ENCODE measurements around the gene IDH3G. TPM values are rescaled to one million over a fixed set of nuclear protein-coding genes. Genes with fewer than 3 reads are reported as not detected.

IDH3G gene
- total and polyA plus RNA-seq, 2 of the 8 experiments (the other 6 are each of a cell fraction or from before 2014, with no cell fraction given) = 39.4 to 66.7 TPM

DNA sequence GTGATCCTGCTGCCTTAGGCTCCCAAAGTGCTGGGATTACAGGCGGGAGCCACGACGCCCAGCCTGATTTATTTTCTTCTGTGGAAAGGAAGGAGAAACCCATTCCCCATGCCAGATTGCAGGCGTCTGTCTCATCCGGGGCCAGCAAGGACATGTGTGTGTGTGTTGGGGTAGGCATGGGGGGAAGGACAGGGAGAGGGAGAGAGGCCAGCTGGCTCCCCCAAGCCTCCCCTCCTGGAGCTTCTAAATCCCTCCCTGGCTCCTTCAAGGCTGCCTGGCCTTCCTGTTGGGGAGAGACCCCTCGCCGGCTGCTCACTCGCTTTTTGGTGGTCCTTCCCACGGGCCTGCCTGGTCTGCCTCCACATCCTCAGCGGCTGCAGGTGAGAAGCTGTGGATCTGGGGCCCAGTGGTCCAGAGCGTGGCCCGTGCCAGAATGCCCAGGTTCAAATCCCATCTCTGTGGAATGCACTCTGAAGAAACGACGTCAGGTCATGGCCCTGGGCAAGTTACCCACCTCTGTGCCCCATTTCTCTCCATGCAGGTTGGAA is 31.5 kb downstream of the IDH3G start:
- no peak overlapping the region for H3K27ac ChIP-seq (ENCODE audit: low read depth, low read length)
- no peaks in the 10 kb centered on the region for H3K9me3 ChIP-seq (ENCODE audit: insufficient read depth in 2 of 2, low read depth in 1 of 2, low read length in 1 of 2)
- POLR2A ChIA-PET (ENCODE audit: partially characterized antibody) = no interaction called here
- H4K91ac ChIP-seq (replicated peaks; ENCODE audit: insufficient read length, low read length) = no peak overlapping the region
- no peak overlapping the region for H4K5ac ChIP-seq (ENCODE audit: insufficient read length, low read depth, low read length)
- H2AFZ ChIP-seq (ENCODE audit: low read length) = no peak overlapping the region
- H2BK15ac ChIP-seq (ENCODE audit: low read length) = no peak overlapping the region
- 87% methylated on average over 9 of the region's 14 CpGs; no CpG with 5 or more reads in 1 of the 2 experiments for WGBS, 2 experiments (ENCODE audit: extremely low coverage in 1 of 2, insufficient coverage in 1 of 2, insufficient read length in 1 of 2, insufficient replicate concordance in 2 of 2, low coverage in 1 of 2, low lambda C conversion rate in 2 of 2, missing lambda C conversion rate in 1 of 2)
- H3K36me3 ChIP-seq (ENCODE audit: control insufficient read depth in 2 of 4, insufficient read depth in 4 of 4, low read length in 3 of 4) = no peaks in the 10 kb centered on the region
- H4K8ac ChIP-seq (ENCODE audit: extremely low read depth, insufficient read depth, low read length) = no peak overlapping the region
- no peaks in the 10 kb centered on the region for H3K79me2 ChIP-seq (ENCODE audit: control insufficient read depth in 1 of 2, insufficient read depth in 2 of 2, low read length in 2 of 2)
- H4K20me1 ChIP-seq (replicated peaks in 1 of 2; ENCODE audit: control insufficient read depth in 1 of 2, insufficient read depth in 2 of 2, low read length in 2 of 2) = no peaks in the 10 kb centered on the region
- H2BK20ac ChIP-seq (ENCODE audit: low read length) = no peak overlapping the region
- no peaks in the 10 kb centered on the region for H3K79me1 ChIP-seq (ENCODE audit: low read depth, low read length)
- H3K4ac ChIP-seq (replicated peaks; ENCODE audit: insufficient read length, low read depth, low read length) = no peak overlapping the region
- H3K9ac ChIP-seq (replicated peaks in 1 of 4; ENCODE audit: extremely low read depth in 1 of 4, low read depth in 3 of 4, low read length in 3 of 4) = no peak overlapping the region
- no peak for FAIRE-seq
- no peaks in the 10 kb centered on the region for H3K23me2 ChIP-seq (ENCODE audit: low read depth, low read length)
- CTCF ChIA-PET (ENCODE audit: partially characterized antibody) = interaction anchor here (0.7 to 3.7 kb wide), 14 partner anchors 11 to 189 kb away, joined by 3 to 16 read pairs (median 4); partner anchors contain the start of genes L1CAM and SRPK3
- H3K4me2 ChIP-seq (ENCODE audit: insufficient read depth in 1 of 2, low read depth in 2 of 2, low read length in 2 of 2) = no peak overlapping the region
- no peaks in the 10 kb centered on the region for H3K27me3 ChIP-seq (replicated peaks in 1 of 4; ENCODE audit: control insufficient read depth in 3 of 4, extremely low read depth in 1 of 4, insufficient read depth in 3 of 4, low read length in 3 of 4)
- peaks cover 0 to 8% (median 4%) of the 10 kb centered on the region in 4 experiments; a peak in 5 of 7 replicates for H3K4me1 ChIP-seq (replicated peaks in 1 of 4; ENCODE audit: control insufficient read depth in 3 of 4, insufficient read depth in 4 of 4, low read length in 3 of 4)
- no peak overlapping the region for H3K18ac ChIP-seq (ENCODE audit: extremely low read depth, low read length)
- no peak overlapping the region for H3K23ac ChIP-seq (ENCODE audit: insufficient read length)
- DNase-seq (ENCODE audit: low read depth in 1 of 2, low spot score in 2 of 2) = no peak
- no peak overlapping the region for H3K4me3 ChIP-seq (ENCODE audit: extremely low read depth in 1 of 4, insufficient read depth in 2 of 4, low read depth in 3 of 4, low read length in 4 of 4)
- H3K56ac ChIP-seq (replicated peaks; ENCODE audit: insufficient read length, low read depth, low read length) = no peak overlapping the region
- H3K14ac ChIP-seq (ENCODE audit: insufficient read length) = no peak overlapping the region
- H2AK5ac ChIP-seq (ENCODE audit: low read depth, low read length) = no peak overlapping the region
- no peak overlapping the region for H2BK12ac ChIP-seq (ENCODE audit: low read depth, low read length)
- no peak overlapping the region for H2BK5ac ChIP-seq (ENCODE audit: low read depth, low read length)
- no peak overlapping the region for H2BK120ac ChIP-seq (replicated peaks; ENCODE audit: low read depth, low read length)
- TF ChIP-seq CHD1 (IDR thresholded peaks at IDR 0.05; ENCODE audit: low read depth, low read length) = no peak
- no peak for TF ChIP-seq CBX5 (IDR thresholded peaks at IDR 0.05; ENCODE audit: low read depth, low read length)
- TF ChIP-seq SP4 (IDR thresholded peaks at IDR 0.05; ENCODE audit: low read length) = no peak
- no peak for TF ChIP-seq JUND (IDR thresholded peaks at IDR 0.05; ENCODE audit: low read length)
- TF ChIP-seq BACH1 (IDR thresholded peaks at IDR 0.05; ENCODE audit: low read length) = no peak
- no peak for TF ChIP-seq POLR2AphosphoS5 (IDR thresholded peaks at IDR 0.05; ENCODE audit: low read depth, low read length)
- no peak for TF ChIP-seq TAF7 (optimal IDR thresholded peaks at IDR 0.05; ENCODE audit: borderline replicate concordance, low read depth, low read length)
- TF ChIP-seq TBP (IDR thresholded peaks at IDR 0.05; ENCODE audit: low read depth, low read length) = no peak
- no peak for TF ChIP-seq SP1 (IDR thresholded peaks at IDR 0.05; ENCODE audit: low read depth, low read length)
- no peak for TF ChIP-seq CBX8 (IDR thresholded peaks at IDR 0.05; ENCODE audit: borderline replicate concordance, low read depth, low read length)
- TF ChIP-seq SUZ12 (IDR thresholded peaks at IDR 0.05; ENCODE audit: low read length) = no peak
- TF ChIP-seq EP300 (IDR thresholded peaks at IDR 0.05; ENCODE audit: borderline replicate concordance in 1 of 2, low read depth in 2 of 2, low read length in 2 of 2) = no peak
- no peak for TF ChIP-seq SAP30 (IDR thresholded peaks at IDR 0.05; ENCODE audit: insufficient read depth, insufficient replicate concordance, low read length)

Measured in H1 (cell line).